OCI-LY7 (cell line): ENCODE results near the gene C1QA. TPM values are rescaled to one million over a fixed set of nuclear protein-coding genes. Genes with fewer than 3 reads are reported as not detected.

ENCODE experiments used
- BruUV-seq: library from RNA; stranded (reverse); fragments of 400-500 nt; replicated peaks from 2 replicates; lab custom pipeline; 2021; lab: Mats Ljungman, UMichigan
- CTCF ChIA-PET: fragments of 300-600 bp; sonication (Branson Sonifier 250); formaldehyde crosslinking; loops from one replicate; lab custom pipeline; 2022; ENCODE audit warnings: antibody characterized with exemption; ENCODE audit not compliant: unreplicated experiment; lab: Charles Lee
- POLR2A ChIA-PET: fragments of 300-600 bp; sonication (Branson Sonifier 250); formaldehyde crosslinking; loops from one replicate; lab custom pipeline; 2022; ENCODE audit warnings: antibody characterized with exemption; lab: Charles Lee
- DNase-seq: peaks from one replicate; pipeline ENCODE4 v3.0.0-alpha.2; 2015; ENCODE audit warnings: low spot score
- H2AFZ ChIP-seq: fragments of 200-600 bp; sonication (generic), shearing (Covaris generic); 2 replicates; pipeline ENCODE4 v1.6.1; 2014; ENCODE audit warnings: mild to moderate bottlenecking, antibody characterized with exemption, low read length, moderate library complexity
- H3K27ac ChIP-seq: fragments of 200-600 bp; sonication (generic); 2 replicates; pipeline ENCODE4 v1.5.1; 2014; ENCODE audit warnings: mixed run types, low read depth, mild to moderate bottlenecking, moderate library complexity, low read length, inconsistent platforms; ENCODE audit not compliant: poor library complexity, severe bottlenecking
- H3K36me3 ChIP-seq: fragments of 200-600 bp; sonication (generic); 2 replicates; pipeline ENCODE4 v1.6.1; 2014; ENCODE audit warnings: mild to moderate bottlenecking, antibody characterized with exemption, low read length, moderate library complexity, mixed read lengths; ENCODE audit not compliant: insufficient read depth
- H3K4me1 ChIP-seq: fragments of 200-600 bp; sonication (generic); 2 replicates; pipeline ENCODE4 v1.5.1; 2014; ENCODE audit warnings: mild to moderate bottlenecking, low read length; ENCODE audit not compliant: insufficient read depth, poor library complexity, severe bottlenecking
- H3K4me2 ChIP-seq: fragments of 200-600 bp; sonication (generic); 2 replicates; pipeline ENCODE4 v1.6.1; 2014; ENCODE audit warnings: mild to moderate bottlenecking, low read length
- H3K4me3 ChIP-seq: fragments of 200-600 bp; sonication (generic); 2 replicates; pipeline ENCODE4 v1.5.1; 2014; ENCODE audit warnings: mild to moderate bottlenecking, low read depth, low read length; ENCODE audit not compliant: poor library complexity, severe bottlenecking
- H3K79me2 ChIP-seq: fragments of 200-600 bp; sonication (generic); 2 replicates; pipeline ENCODE4 v1.6.1; 2016; ENCODE audit warnings: low read depth, mild to moderate bottlenecking, low read length, moderate library complexity, mixed read lengths; ENCODE audit not compliant: insufficient read depth
- H3K9me2 ChIP-seq: fragments of 200-600 bp; sonication (generic); 2 replicates; pipeline ENCODE4 v1.6.1; 2016; ENCODE audit warnings: mild to moderate bottlenecking, low read length, mixed read lengths; ENCODE audit not compliant: insufficient read depth
- H3K9me3 ChIP-seq: fragments of 200-600 bp; sonication (generic); 2 replicates; pipeline ENCODE4 v1.6.1; 2014; ENCODE audit warnings: mild to moderate bottlenecking, mixed run types, low read length, mixed read lengths
- H4K20me1 ChIP-seq: fragments of 200-600 bp; sonication (generic); 2 replicates; pipeline ENCODE4 v1.6.1; 2014; ENCODE audit warnings: mild to moderate bottlenecking, antibody characterized with exemption, low read length, moderate library complexity, mixed read lengths; ENCODE audit not compliant: insufficient read depth
- EZH2phosphoT487 ChIP-seq: fragments of 200-600 bp; sonication (generic); IDR thresholded peaks from 2 replicates; pipeline ENCODE4 v1.6.1; 2018; ENCODE audit warnings: low read depth, borderline replicate concordance, mild to moderate bottlenecking, mixed run types, antibody characterized with exemption, low read length, moderate library complexity, mixed read lengths
- intact Hi-C: fragments of 100-400 bp; cut with micrococcal nuclease; formaldehyde crosslinking; loops from one replicate; pipeline ENCODE4 v1.10.0; 2022; ENCODE audit not compliant: unreplicated experiment
- total RNA-seq, 2 experiments: library from RNA; depleted of rRNA in 1 of 2; stranded (reverse); fragments of >200 nt in 1 of 2; shearing (Covaris generic) in 1 of 2; gene quantifications; 2 replicates each; pipeline ENCODE4 v1.2.3, GENCODE V29; 2014 to 2022
- TF ChIP-seq, protein P1 (sequence below): fragments of 200-600 bp; sonication (generic); conservative IDR thresholded peaks from 2 replicates; pipeline ENCODE4 v1.5.1; 2014; ENCODE audit warnings: mild to moderate bottlenecking, antibody characterized with exemption, low read length, moderate library complexity, mixed read lengths

The C1QA gene
- total RNA-seq, 2 experiments from 2014 or later, result not detected

DNA sequence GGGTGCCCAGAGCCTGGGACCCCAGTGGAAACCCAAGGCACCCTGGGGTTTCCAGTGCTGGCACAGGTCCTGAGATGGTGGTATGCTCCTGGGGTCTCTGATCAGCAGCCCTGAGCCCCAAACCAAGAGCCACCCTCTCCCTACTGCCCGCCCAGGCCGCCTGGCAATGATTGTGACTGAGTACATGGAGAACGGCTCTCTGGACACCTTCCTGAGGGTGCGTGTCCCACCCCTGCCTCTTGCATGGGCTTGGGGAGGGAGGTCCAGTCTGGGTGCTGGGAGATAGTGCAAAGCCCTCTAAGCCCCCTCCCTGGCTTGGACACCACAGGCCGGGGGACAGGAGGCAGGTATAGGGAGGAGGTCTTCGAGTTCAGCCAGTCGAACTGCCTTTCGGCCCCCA, 38.4 kb upstream of the C1QA start:
- no peaks in the 10 kb centered on the region for H3K4me1 ChIP-seq
- no peaks in the 10 kb centered on the region for H3K9me3 ChIP-seq
- H3K9me2 ChIP-seq, result no peaks in the 10 kb centered on the region
- no peak overlapping the region for H3K27ac ChIP-seq
- no TSS peak for BruUV-seq
- no peaks in the 10 kb centered on the region for H4K20me1 ChIP-seq
- no peak overlapping the region for H3K4me2 ChIP-seq
- no peaks in the 10 kb centered on the region for H3K36me3 ChIP-seq
- TF ChIP-seq, protein P1, sequence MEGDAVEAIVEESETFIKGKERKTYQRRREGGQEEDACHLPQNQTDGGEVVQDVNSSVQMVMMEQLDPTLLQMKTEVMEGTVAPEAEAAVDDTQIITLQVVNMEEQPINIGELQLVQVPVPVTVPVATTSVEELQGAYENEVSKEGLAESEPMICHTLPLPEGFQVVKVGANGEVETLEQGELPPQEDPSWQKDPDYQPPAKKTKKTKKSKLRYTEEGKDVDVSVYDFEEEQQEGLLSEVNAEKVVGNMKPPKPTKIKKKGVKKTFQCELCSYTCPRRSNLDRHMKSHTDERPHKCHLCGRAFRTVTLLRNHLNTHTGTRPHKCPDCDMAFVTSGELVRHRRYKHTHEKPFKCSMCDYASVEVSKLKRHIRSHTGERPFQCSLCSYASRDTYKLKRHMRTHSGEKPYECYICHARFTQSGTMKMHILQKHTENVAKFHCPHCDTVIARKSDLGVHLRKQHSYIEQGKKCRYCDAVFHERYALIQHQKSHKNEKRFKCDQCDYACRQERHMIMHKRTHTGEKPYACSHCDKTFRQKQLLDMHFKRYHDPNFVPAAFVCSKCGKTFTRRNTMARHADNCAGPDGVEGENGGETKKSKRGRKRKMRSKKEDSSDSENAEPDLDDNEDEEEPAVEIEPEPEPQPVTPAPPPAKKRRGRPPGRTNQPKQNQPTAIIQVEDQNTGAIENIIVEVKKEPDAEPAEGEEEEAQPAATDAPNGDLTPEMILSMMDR, result no peak
- TF ChIP-seq EZH2phosphoT487, result no peak
- H3K79me2 ChIP-seq, result no peaks in the 10 kb centered on the region
- intact Hi-C loops, result no loop called here
- DNase-seq, result no peak
- H2AFZ ChIP-seq, result no peak overlapping the region
- CTCF ChIA-PET, result no interaction called here
- no peak overlapping the region for H3K4me3 ChIP-seq
- POLR2A ChIA-PET, result no interaction called here

DNA sequence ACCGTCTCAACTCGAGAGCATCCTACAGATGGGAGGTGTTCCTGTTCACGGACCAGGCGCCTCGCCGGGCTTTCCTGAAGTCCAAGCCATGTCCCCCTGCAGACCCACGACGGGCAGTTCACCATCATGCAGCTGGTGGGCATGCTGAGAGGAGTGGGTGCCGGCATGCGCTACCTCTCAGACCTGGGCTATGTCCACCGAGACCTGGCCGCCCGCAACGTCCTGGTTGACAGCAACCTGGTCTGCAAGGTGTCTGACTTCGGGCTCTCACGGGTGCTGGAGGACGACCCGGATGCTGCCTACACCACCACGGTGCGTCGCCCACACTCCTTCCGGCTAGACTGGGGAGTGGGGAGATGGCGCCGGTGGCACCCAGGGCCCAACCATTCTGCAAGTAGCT, 37.7 kb upstream of the C1QA start:
- Histone ChIP-seq H3K4me3 (no peak overlapping the region), H4K20me1 (no peaks in the 10 kb centered on the region), H3K9me3 (no peaks in the 10 kb centered on the region), H3K4me2 (no peak overlapping the region), H3K79me2 (no peaks in the 10 kb centered on the region), H2AFZ (no peak overlapping the region), H3K27ac (no peak overlapping the region), H3K36me3 (no peaks in the 10 kb centered on the region), H3K4me1 (no peaks in the 10 kb centered on the region), H3K9me2 (no peaks in the 10 kb centered on the region)
- TF ChIP-seq, protein P1, result no peak
- no peak for TF ChIP-seq EZH2phosphoT487
- ChIA-PET POLR2A (no interaction called here), CTCF (no interaction called here)
- no peak for DNase-seq
- intact Hi-C loops, result no loop called here
- no TSS peak for BruUV-seq

DNA sequence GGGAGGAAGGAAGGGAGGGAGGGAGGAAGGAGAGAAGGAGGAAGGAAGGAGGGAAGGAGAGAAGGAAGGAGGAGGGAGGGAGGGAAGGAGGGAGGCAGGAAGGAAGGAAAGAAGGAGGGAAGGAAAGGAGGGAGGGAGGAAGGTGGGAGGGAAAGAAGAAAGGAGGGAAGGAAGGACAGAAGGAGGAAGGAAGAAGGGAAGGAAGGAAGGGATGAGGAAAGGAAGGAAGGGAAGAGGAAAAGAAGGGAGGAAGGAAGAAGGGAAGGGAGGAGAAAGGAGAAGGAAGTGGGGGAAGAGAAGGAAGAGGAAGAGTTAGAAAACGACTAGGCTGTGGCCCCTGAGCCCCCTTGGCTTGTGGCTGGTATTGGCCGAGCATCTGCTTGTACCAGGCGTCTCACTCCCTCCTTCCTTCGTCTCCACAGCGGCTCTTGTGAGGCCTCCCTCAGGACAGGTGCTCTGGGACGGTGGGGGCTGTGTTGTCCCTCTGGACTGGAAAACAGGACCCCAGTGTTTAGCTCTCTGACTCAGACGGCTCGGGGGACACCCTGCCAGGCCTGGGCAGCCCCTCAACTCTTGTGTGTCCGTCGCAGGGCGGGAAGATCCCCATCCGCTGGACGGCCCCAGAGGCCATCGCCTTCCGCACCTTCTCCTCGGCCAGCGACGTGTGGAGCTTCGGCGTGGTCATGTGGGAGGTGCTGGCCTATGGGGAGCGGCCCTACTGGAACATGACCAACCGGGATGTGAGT, 36.2 kb upstream of the C1QA start:
- Histone ChIP-seq H4K20me1 (no peaks in the 10 kb centered on the region), H3K9me2 (no peaks in the 10 kb centered on the region), H2AFZ (no peak overlapping the region), H3K36me3 (no peaks in the 10 kb centered on the region), H3K79me2 (no peaks in the 10 kb centered on the region), H3K4me1 (no peaks in the 10 kb centered on the region), H3K4me3 (no peak overlapping the region), H3K27ac (no peak overlapping the region), H3K9me3 (no peaks in the 10 kb centered on the region), H3K4me2 (no peak overlapping the region)
- TF ChIP-seq EZH2phosphoT487, result no peak
- TF ChIP-seq, protein P1, result no peak
- DNase-seq, result no peak
- POLR2A ChIA-PET, result no interaction called here
- CTCF ChIA-PET, result no interaction called here
- intact Hi-C loops, result no loop called here
- no TSS peak for BruUV-seq
